ENCODE measurements around the gene TACSTD2.
"Not testable (repeated sequence)": the region's sequence is repeated elsewhere in the genome, so short reads cannot be mapped to it uniquely, and the experiment has no call there.

TACSTD2 gene

DNA sequence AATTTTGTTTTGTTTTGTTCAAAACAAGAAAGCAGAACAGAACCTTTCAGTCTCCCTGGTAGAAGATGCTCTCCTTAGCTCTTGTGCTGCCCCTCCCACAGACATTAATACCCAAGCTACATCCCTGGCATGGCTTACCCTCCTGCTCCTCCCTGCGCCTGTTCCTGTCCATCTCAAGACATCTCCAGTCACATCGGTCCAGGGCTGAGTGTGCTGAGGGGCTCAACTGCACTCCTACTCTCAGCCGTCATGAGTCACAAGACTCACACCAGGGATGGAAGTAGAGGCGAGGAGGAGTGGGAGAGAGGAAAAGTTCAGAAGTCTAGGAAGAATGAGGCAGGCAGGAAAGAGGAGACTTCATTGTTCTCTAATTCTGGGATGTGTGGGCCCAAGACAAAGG lies 9.2 kb upstream of the TACSTD2 start:
- FAIRE-seq = no peak

DNA sequence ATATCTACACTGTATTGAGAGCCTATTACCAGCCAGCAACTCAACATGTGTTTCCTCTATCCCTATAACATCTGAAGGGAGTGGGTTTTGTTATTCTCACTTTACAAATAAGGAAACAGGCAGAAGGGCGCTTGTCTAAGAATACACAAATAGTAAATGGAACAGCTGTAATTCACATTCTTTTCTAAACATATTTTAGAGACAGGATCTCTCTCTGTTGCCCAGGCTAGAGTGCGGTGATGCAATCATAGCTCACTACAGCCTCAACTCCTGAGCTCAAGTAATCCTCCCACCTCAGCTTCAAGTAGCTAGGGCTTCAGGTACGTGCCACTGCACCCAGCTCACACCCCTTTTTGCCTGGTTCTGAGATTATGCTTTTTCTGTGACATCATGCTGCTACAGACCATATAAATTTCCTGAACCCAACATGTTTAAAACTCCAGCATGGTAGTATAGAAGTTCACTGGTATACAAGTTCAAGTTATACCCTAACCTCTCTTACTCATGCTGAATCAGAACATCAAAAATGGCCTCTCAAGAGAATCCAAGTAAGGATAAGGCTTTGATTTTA lies 8.6 kb upstream of the TACSTD2 start:
- FAIRE-seq = no peak

GRCh38 chr1:58585166-58585565 lies 8.1 kb upstream of the TACSTD2 start:
- no peak for FAIRE-seq

DNA sequence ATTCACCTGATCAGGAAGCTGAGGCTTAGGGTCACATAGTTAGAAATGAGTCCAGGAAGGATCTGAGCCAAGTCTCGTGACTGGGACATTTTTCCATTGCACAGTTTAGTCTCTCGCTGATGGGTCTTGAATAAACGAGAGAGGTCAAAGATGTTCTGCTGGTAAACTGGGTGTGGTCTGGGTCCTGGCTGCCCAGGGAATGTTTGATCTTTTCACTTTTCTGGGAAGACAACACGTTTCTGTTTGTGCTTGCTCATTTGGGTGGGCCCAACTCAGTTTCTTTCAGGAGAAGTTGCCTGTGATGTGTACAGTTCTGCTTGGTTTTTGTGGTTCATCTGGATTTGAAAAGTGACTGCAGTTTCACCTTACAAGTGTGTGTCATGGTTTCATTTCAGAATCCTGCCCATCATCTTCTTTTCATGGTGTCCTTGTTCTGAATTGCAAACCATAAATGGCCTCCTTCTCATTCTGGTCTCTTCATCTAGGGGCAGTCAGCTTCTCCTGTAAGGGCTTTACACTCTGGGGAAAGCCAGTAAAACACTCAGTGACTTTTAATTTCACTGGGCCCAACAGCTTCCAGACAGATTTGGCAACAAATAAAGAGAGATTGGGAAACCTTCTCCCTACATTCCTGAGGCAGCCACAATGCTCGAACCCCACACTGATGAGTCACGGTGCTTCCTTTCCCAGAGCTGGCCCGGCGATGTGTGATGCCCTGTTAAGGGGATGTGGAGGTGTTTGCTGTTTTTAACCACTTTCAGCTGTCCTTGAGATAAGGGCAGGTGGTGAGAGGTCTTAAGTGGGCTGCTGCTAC lies 7.2 kb upstream of the TACSTD2 start:
- no peak for FAIRE-seq

- no peak for FAIRE-seq
Observed at GRCh38 chr1:58583496-58583895, 6.4 kb upstream of the TACSTD2 start.

DNA sequence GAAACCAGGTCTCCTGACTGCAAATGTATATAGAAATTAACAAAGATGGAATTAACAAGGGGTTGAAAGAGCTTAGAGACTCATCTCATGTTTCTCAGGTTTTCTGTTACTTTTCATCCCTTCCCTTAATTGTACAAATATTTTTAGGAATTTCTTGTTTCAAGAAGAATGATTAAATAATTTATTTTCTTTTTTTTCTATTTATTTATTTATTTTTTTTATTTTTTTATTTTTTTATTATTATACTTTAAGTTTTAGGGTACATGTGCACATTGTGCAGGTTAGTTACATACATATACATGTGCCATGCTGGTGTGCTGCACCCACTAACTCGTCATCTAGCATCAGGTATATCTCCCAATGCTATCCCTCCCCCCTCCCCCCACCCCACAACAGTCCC lies 5.1 kb upstream of the TACSTD2 start:
- FAIRE-seq = not testable (repeated sequence)

DNA sequence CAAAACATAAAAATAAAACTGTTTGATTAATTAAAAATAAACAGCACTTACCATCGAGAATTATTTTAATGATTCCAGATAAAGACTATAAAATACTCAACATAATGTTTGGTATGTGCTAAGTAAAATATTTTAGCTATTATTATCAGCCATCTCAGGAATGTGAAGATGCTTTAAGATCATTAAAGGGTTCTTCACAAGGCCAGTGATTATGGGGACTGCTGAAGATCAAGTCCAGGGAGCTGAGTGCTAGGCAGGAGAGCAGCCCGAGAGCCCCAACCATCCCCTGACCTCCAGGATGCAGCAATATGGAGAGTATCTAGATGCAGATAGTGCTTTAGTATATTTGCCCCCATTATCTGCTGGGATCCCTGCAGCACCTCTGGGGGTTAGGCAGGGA lies 4.6 kb upstream of the TACSTD2 start:
- FAIRE-seq = no peak

DNA sequence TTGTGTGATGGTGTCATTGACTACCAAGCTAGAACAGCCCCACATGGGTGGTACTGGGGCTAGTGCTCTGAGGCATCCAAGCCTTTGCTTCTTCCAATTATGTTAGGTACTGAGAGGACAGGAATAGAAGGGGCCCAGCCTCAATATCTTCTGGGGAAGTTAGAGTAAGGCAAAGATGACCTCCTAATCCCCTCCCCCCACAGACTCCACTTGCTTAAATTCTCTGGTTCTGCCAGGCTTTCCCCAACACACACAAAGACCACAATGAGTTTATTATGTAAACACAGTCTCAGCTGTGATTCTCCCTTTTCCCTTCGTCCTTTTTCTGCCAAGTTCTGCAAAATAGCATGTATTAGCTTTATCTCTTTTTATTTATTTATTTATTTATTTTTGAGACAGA lies 3.1 kb upstream of the TACSTD2 start:
- FAIRE-seq = no peak

DNA sequence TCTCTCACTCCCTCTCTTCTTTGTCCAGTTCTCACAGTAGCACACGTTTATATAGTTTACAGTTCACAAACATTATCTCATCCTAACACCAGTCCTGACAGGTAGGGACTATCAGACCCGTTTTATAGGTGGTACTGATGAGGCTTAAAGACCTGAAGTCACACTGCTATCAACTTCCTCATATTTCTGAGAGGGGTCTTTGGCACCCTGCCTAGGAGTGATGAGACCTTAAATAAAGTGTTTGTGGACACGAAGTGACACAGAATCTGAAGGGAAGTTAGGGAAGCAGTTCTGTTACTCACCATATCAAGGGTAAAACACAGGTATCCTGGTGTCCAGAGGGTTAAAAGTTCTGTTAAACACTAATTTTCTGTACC lies 590 bp upstream of the TACSTD2 start:
- no peak for FAIRE-seq

- no peak for FAIRE-seq
Observed at GRCh38 chr1:58576325-58576726, 726 bp downstream of the TACSTD2 start.

DNA sequence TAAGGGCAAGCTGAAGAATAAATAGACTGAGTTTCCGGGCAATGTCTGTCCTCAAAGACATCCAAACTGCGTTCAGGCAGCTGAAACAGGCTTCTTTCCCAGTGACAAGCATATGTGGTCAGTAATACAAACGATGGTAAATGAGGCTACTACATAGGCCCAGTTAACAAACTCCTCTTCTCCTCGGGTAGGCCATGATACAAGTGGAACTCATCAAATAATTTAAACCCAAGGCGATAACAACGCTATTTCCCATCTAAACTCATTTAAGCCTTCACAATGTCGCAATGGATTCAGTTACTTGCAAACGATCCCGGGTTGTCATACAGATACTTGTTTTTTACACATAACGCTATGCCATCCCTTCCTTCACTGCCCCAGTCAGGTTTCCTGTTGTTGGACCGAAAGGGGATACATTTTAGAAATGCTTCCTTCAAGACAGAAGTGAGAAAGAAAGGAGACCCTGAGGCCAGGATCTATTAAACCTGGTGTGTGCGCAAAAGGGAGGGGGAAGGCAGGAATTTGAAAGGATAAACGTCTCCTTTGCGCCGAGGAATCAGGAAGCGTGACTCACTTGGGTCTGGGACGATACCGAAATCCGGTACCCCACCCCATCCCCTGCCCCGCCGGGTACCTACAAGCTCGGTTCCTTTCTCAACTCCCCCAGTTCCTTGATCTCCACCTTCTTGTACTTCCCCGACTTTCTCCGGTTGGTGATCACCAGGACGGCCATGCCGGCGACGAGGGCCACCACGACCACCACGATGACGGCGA lies 1.3 kb downstream of the TACSTD2 start:
- no peak for FAIRE-seq

- FAIRE-seq = no peak
Observed at GRCh38 chr1:58574816-58575215, 2.2 kb downstream of the TACSTD2 start.

DNA sequence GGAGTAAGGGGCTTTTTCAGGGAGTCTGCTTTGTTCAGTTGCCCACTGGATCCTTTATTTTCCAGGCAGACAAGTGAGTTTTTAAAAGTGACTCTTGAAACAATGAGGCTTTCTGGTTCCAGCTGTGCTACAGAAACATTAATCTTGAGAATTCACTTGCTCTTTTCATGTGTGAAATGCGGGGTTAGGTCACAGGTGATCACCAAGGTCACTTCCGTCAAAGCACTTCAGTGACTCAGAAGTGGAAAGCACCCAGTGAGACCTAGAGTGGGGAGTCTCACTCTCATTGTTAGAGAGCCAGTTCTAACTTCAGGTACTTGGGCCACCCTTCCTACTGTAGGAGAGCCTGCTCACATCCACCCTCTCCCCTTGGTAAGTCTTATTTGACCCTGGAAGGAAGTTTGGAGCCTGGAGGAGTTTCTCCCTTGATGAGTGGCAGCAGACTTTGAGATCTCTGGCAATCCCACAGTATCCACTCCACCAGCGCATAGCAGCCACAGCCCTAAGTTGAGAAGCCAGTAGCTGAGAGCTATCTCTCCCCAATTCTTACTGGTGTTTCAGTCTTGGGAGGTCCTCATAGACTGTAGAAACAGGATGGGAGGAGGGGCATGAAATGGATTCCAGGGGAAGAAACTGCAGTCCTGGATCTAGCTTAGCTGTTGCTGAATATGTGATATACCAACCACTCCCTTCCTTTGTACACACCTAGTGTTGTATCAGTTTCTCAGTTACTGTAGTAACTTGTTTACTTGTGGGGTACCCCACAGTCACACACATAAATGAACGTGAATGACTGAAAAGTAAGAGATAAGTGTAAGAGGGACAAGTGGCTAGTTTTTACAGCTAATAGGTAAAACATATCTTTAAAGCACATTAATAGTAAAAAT lies 3.1 kb downstream of the TACSTD2 start:
- no peak for FAIRE-seq

DNA sequence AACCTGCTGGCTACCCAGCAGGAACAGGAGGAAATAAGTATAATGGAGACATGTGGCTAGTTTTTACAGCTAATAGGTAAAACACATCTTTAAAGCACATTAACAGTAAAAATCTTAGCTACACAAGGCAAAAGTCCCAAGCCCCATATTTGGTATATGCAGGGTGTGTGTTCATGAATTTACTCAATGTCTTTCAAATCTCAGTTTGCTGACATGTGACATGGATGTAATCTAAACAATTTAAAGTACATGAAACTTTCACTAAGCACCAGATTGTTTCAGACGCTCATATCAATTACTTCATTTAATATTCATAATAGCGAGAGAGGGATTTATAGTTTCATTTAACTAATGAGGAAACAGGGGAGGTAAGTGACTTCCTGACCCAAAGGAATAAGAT lies 3.9 kb downstream of the TACSTD2 start:
- no peak for FAIRE-seq

GRCh38 chr1:58572690-58573089 lies 4.4 kb downstream of the TACSTD2 start:
- FAIRE-seq = no peak

GRCh38 chr1:58571616-58572015 lies 5.4 kb downstream of the TACSTD2 start:
- no peak for FAIRE-seq

DNA sequence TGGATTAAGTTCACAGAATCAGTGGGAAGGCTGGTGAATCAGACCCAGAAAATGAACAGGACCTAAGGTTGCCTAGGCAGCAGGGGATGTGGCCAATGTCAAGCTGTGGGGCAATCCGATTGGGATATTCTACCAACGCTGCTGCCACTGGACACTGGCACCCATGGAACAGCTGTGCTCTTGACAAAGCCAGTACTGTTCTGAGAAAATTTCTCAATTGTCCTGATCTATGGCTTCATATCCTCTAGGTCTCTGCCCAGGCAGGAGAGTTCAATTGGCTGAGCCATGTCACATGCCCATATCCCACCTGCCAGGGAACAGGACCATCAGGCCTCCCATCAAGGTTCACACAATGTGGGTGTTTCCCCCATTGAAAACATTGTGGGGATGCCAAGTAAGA lies 6.2 kb downstream of the TACSTD2 start:
- FAIRE-seq = no peak

DNA sequence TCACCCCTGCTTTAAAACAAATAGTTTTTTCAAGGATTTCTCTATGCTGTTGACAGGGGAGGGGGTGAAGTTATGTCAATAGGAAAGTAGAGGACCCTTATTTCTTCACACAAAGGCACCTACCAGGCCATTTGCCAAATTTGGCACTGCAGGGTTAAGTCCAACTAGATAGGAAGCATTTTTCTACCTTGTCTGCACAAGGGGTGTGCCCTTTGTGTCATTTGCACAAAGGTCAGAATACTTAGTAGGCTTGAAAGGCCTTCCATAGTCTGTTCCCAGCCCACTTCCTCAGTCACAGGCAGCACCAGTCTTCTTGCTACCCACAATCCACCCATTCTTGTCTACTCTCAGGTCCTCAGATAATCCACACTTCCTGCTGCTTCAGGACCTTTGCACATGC lies 7.0 kb downstream of the TACSTD2 start:
- FAIRE-seq = no peak

GRCh38 chr1:58568911-58569310 lies 8.1 kb downstream of the TACSTD2 start:
- FAIRE-seq = no peak

DNA sequence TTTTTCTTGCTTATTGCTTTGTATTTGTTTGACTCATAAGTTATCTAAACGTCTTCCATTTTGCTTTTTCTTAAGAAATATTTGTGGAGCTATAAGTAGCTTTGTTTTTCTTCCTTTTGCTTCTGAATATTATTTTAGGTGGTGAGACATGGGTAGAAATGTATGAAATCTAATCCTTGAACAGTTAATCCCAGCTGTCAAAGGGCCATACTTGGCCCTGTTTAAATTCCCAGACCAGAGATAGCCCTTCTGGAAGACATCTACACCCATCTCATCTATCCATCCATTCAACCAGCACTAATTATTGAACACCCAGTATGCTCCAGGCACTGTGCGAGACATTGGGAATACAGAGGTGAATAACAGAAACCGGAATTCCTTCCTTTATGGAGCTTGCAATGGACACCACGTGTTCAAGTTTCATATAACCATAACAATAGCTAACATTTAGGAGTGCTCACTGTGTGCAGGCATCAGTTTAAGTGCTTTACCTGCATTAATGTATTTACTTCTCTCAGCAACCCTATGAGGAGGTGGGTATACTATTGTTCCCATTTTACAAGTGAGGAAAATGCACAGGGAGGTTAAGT lies 8.7 kb downstream of the TACSTD2 start:
- FAIRE-seq = no peak

GRCh38 chr1:58566339-58566738 lies 10.7 kb downstream of the TACSTD2 start:
- no peak for FAIRE-seq

DNA sequence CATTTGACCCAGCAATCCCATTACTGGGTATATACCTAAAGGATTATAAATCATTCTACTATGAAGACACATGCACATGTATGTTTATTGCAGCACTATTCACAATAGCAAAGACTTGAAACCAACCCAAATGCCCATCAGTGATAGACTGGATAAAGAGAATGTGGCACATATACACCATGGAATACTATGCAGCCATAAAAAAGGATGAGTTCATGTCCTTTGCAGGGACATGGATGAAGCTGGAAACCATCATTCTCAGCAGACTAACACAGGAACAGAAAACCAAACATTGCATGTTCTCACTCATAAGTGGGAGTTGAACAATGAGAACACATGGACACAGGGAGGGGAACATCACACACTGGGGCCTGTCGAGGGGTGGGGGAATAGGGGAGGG lies 13.3 kb downstream of the TACSTD2 start:
- FAIRE-seq = not testable (repeated sequence)

DNA sequence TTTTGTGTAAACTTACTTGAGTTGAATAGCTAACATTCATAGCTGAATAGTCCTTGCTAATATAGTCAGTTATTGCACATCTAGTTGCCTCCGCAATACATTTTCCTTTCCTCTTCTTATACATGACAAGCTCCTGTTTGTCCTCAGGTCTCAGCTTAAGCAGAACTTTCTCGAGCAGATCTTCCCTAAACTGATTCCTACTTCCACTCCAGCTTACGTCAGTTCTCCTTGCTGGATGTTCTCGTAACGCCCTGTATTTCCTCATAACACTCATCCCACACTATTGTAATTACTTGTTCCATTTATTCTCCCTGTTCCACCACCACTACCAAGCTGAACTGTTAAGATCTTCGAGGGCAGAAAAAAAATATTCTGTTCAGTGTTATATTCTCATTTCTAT lies 15.4 kb downstream of the TACSTD2 start:
- FAIRE-seq = no peak
